A673 (cell line): ENCODE results near the gene IL1R1. TPM values are rescaled to one million over a fixed set of nuclear protein-coding genes. Genes with fewer than 3 reads are reported as not detected.

Source experiments
- BruUV-seq: library from RNA; stranded (reverse); fragments of 400-500 nt; replicated peaks from 2 replicates; lab custom pipeline; 2021; lab: Mats Ljungman, UMichigan
- CTCF ChIA-PET: fragments of 300-600 bp; sonication (Branson Sonifier 250); formaldehyde crosslinking; loops from one replicate; lab custom pipeline; 2022; ENCODE audit warnings: antibody characterized with exemption; lab: Charles Lee
- POLR2A ChIA-PET: fragments of 300-600 bp; sonication (Branson Sonifier 250); formaldehyde crosslinking; loops from one replicate; lab custom pipeline; 2022; ENCODE audit warnings: antibody characterized with exemption; ENCODE audit not compliant: low non-redundant PET; lab: Charles Lee
- DNase-seq: peaks from one replicate; pipeline ENCODE4 v3.0.0-alpha.2; 2015; ENCODE audit warnings: low spot score
- H3K27ac ChIP-seq: fragments of 200-600 bp; sonication (generic); 2 replicates; pipeline ENCODE4 v1.5.1; 2016; ENCODE audit warnings: mixed run types, low read depth, mild to moderate bottlenecking, mixed read lengths, antibody characterized with exemption, low read length; ENCODE audit not compliant: poor library complexity, severe bottlenecking
- H3K27me3 ChIP-seq: fragments of 200-600 bp; sonication (generic); replicated peaks from 2 replicates; pipeline ENCODE4 v1.6.1; 2017; ENCODE audit warnings: mixed run types, low read depth, mild to moderate bottlenecking, mixed read lengths, antibody characterized with exemption, low read length; ENCODE audit not compliant: insufficient read depth, poor library complexity
- H3K36me3 ChIP-seq: fragments of 200-600 bp; sonication (generic); 2 replicates; pipeline ENCODE4 v1.6.1; 2016; ENCODE audit warnings: mixed run types, mild to moderate bottlenecking, mixed read lengths, antibody characterized with exemption, low read length; ENCODE audit not compliant: insufficient read depth, poor library complexity, severe bottlenecking
- H3K4me1 ChIP-seq: fragments of 200-600 bp; sonication (generic); 2 replicates; pipeline ENCODE4 v1.6.1; 2017; ENCODE audit warnings: mixed run types, mild to moderate bottlenecking, mixed read lengths, antibody characterized with exemption, low read length; ENCODE audit not compliant: insufficient read depth, poor library complexity, severe bottlenecking
- H3K4me3 ChIP-seq: fragments of 200-600 bp; sonication (generic); 2 replicates; pipeline ENCODE4 v1.5.1; 2016; ENCODE audit warnings: low read depth, mixed run types, mild to moderate bottlenecking, mixed read lengths, low read length; ENCODE audit not compliant: poor library complexity, severe bottlenecking
- H3K9me3 ChIP-seq: fragments of 200-600 bp; sonication (generic); 2 replicates; pipeline ENCODE4 v1.6.1; 2016; ENCODE audit warnings: mixed run types, low read depth, mild to moderate bottlenecking, mixed read lengths, antibody characterized with exemption, low read length; ENCODE audit not compliant: poor library complexity, severe bottlenecking
- CTCF ChIP-seq: fragments of 300-800, 200-600 bp; sonication (generic); conservative IDR thresholded peaks from 2 replicates; pipeline ENCODE4 v1.5.1; 2017; ENCODE audit warnings: low read depth, mild to moderate bottlenecking, antibody characterized with exemption, low read length, moderate library complexity, mixed read lengths
- EZH2 ChIP-seq: fragments of 200-600 bp; sonication (generic); IDR thresholded peaks from 2 replicates; pipeline ENCODE4 v1.6.1; 2017; ENCODE audit warnings: borderline replicate concordance, low read depth, mild to moderate bottlenecking, mixed read lengths, antibody characterized with exemption, low read length; ENCODE audit not compliant: poor library complexity, severe bottlenecking
- intact Hi-C: fragments of 100-400 bp; cut with micrococcal nuclease; formaldehyde crosslinking; loops from one replicate; pipeline ENCODE4 v1.10.0; 2022; ENCODE audit not compliant: unreplicated experiment
- total RNA-seq: library from RNA; stranded (reverse); gene quantifications from 2 replicates; pipeline ENCODE4 v1.2.3, GENCODE V29; 2021

Gene IL1R1
- total RNA-seq, 1 experiment from 2014 or later = 0.45 TPM

GRCh38 chr2:102145107-102145506 lies 2.6 kb downstream of the IL1R1 start:
- Histone ChIP-seq H3K4me3 (no peak overlapping the region), H3K27me3 (peaks cover 33% of the 10 kb centered on the region), H3K27ac (no peak overlapping the region), H3K36me3 (no peaks in the 10 kb centered on the region), H3K9me3 (peaks cover 12% of the 10 kb centered on the region), H3K4me1 (no peaks in the 10 kb centered on the region)
- no peak for TF ChIP-seq EZH2
- no peak for TF ChIP-seq CTCF
- intact Hi-C loops = no loop called here
- POLR2A ChIA-PET = no interaction called here
- BruUV-seq = no TSS peak
- no peak for DNase-seq
- CTCF ChIA-PET = no interaction called here

GRCh38 chr2:102145934-102146333 lies 3.4 kb downstream of the IL1R1 start:
- TF ChIP-seq EZH2 = no peak
- TF ChIP-seq CTCF = no peak
- Histone ChIP-seq H3K9me3 (peaks cover 12% of the 10 kb centered on the region), H3K4me1 (no peaks in the 10 kb centered on the region), H3K27ac (no peak overlapping the region), H3K36me3 (no peaks in the 10 kb centered on the region), H3K4me3 (no peak overlapping the region), H3K27me3 (peaks cover 27% of the 10 kb centered on the region)
- DNase-seq = no peak
- BruUV-seq = no TSS peak
- CTCF ChIA-PET = no interaction called here
- intact Hi-C loops = no loop called here
- POLR2A ChIA-PET = no interaction called here

- CTCF ChIA-PET = no interaction called here
- no peak for DNase-seq
- H3K27ac ChIP-seq = no peak overlapping the region
- H3K4me1 ChIP-seq = no peaks in the 10 kb centered on the region
- TF ChIP-seq EZH2 = no peak
- no peak for TF ChIP-seq CTCF
- peaks cover 9% of the 10 kb centered on the region for H3K27me3 ChIP-seq
- BruUV-seq = no TSS peak
- POLR2A ChIA-PET = no interaction called here
- H3K4me3 ChIP-seq = no peak overlapping the region
- no peaks in the 10 kb centered on the region for H3K36me3 ChIP-seq
- peaks cover 12% of the 10 kb centered on the region for H3K9me3 ChIP-seq
- intact Hi-C loops = no loop called here
Observed at GRCh38 chr2:102147935-102148334, 5.4 kb downstream of the IL1R1 start.
